Activated naive CD4-positive, alpha-beta T cell treated with anti-CD3 and anti-CD28 coated beads, Interleukin-2, amount 50 U/mL, for 72 hours (primary cell): ENCODE measurements around the gene COL1A1. TPM values are rescaled to one million over a fixed set of nuclear protein-coding genes. Genes with fewer than 3 reads are reported as not detected.

Source experiments
- ATAC-seq, 2 donors: fragments of 150-1000 bp; cut with Tn5 transposase; 2 replicates each; pipeline ENCODE4 v1.10.0; 2021; ENCODE audit warnings: mild to moderate bottlenecking in 2 of 2, moderate library complexity in 2 of 2
- DNase-seq, 2 donors: peaks; one replicate each; pipeline ENCODE4 v3.0.0; 2021 to 2022; ENCODE audit warnings: low spot score in 2 of 2
- H3K27ac Mint-ChIP-seq, 2 donors: one replicate each; pipeline ENCODE4 v1.8.0; 2022; ENCODE audit warnings: mild to moderate bottlenecking in 2 of 2, mixed read lengths in 2 of 2
- H3K36me3 Mint-ChIP-seq, 2 donors: one replicate each; pipeline ENCODE4 v1.8.0; 2022; ENCODE audit warnings: mixed read lengths in 2 of 2
- H3K9me3 Mint-ChIP-seq, 2 donors: one replicate each; pipeline ENCODE4 v1.8.0; 2022; ENCODE audit warnings: mixed read lengths in 2 of 2
- total RNA-seq, 2 donors: library from RNA; stranded (reverse); gene quantifications; one replicate each; pipeline ENCODE4 v1.2.3, GENCODE V29; 2022

Gene COL1A1
- total RNA-seq, 2 donors from 2014 or later = 0.48 to 3.0 TPM

DNA sequence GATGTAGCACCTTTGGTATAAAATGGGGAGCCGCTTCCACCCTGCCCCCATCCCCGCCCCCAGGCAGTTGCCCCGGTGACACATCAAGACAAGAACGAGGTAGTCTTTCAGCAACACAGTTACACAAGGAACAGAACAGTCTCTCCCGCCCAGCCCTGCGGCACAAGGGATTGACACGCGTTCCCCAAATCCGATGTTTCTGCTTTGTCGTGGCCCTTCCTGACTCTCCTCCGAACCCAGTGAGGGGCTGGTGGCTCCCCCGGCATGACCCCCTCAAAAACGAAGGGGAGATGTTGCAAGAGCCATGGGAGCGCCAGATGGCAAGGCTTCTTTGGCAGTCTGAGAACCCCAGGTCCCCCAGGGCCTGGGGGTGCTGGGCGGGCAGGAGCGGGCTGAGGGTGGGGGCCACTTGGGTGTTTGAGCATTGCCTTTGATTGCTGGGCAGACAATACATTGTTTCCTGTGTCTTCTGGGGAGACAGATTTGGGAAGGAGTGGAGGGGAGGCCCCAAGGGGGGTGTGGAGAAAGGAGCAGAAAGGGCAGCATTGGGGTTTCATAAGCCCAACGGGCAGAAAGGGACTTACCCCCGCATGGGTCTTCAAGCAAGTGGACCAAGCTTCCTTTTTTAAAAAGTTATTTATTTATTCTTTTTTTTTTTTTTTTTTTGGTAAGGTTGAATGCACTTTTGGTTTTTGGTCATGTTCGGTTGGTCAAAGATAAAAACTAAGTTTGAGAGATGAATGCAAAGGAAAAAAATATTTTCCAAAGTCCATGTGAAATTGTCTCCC lies 16.6 kb downstream of the COL1A1 start:
- Mint-ChIP-seq H3K36me3 (no peaks in the 10 kb centered on the region), H3K9me3 (no peaks in the 10 kb centered on the region), H3K27ac (no peak overlapping the region)
- DNase-seq (no peak), ATAC-seq (no peak)

DNA sequence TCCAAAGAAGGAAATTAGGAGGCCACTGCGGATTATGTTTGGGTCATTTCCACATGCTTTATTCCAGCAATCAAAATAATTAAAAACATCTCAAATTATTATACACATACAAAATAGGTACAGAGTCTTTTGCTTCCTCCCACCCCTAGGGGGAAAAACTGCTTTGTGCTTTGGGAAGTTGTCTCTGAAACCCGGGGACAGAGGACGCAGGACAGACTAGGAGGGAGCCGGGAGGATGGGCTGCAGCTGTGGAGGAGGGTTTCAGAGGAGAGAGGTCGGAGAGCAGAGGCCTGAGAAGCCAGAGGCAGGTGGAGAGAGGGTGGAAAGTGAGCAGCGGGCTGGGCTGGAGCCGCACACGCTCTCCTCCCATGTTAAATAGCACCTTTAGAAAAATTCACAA lies 17.4 kb downstream of the COL1A1 start:
- no peaks in the 10 kb centered on the region for H3K9me3 Mint-ChIP-seq
- no peaks in the 10 kb centered on the region for H3K36me3 Mint-ChIP-seq
- ATAC-seq (no peak), DNase-seq (no peak)
- H3K27ac Mint-ChIP-seq = no peak overlapping the region

DNA sequence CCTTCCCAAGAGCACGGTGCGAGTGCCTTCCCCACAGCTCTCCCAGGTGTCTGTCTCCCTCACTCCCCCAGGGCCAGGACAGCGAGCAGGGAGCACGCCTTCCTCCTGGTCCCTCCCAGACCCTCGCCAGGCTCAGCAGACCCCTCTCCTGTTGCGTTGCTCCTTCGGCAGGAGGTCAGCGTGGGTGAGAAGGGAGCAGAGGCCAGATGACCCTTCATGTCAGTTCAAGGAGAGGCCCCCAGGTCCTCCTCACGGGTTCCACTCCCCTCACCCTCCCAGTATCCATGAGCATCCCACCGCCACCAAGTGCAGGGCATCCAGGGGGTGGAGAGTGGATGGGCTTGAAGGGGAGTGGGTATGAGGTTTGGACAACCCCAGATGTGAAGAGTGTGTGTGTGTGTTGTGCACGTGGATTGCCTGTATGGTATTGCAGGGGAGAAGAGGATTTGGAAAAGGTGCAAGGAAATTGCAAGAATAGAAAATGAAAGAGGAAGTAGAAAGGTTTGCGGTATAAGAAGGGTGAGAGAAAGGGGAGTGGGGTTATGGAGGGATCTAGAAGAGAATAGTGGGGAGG lies 17.9 kb downstream of the COL1A1 start:
- Mint-ChIP-seq H3K36me3 (no peaks in the 10 kb centered on the region), H3K9me3 (no peaks in the 10 kb centered on the region), H3K27ac (no peak overlapping the region)
- ATAC-seq (peak in 1 of 2 donors; percentile 36), DNase-seq (no peak)

DNA sequence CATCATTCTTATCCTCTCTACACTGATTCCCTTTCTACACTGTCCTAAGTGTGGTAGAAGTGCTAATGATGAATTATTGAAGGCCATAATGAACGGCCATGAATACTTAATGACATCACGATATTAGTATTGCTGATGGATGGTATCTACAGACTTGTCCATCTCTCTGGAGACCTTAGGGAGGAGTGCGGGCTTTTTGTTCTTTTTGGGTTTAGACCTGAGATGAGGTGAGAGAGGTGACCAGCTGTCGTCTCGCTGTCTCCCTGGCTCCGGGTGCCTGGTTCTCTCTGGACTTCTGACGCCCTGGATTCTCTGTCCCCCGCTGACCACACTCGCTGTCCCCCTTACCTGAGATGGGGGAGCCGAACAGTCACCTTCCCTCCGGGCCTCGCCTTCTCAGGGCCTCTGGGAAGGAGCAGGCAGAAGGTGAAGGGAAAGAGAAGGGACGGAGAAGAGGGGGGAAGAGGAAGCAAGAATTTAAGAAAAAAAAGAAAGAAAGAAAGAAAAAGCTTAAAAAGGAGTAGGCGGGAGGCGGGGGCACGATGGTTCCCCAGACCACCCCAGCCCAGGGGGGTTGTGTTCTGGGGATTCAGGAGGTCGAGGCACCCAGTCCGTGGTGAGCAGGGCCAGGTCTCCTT lies 18.5 kb downstream of the COL1A1 start:
- Mint-ChIP-seq H3K9me3 (no peaks in the 10 kb centered on the region), H3K27ac (no peak overlapping the region), H3K36me3 (no peaks in the 10 kb centered on the region)
- DNase-seq = no peak
- no peak for ATAC-seq

DNA sequence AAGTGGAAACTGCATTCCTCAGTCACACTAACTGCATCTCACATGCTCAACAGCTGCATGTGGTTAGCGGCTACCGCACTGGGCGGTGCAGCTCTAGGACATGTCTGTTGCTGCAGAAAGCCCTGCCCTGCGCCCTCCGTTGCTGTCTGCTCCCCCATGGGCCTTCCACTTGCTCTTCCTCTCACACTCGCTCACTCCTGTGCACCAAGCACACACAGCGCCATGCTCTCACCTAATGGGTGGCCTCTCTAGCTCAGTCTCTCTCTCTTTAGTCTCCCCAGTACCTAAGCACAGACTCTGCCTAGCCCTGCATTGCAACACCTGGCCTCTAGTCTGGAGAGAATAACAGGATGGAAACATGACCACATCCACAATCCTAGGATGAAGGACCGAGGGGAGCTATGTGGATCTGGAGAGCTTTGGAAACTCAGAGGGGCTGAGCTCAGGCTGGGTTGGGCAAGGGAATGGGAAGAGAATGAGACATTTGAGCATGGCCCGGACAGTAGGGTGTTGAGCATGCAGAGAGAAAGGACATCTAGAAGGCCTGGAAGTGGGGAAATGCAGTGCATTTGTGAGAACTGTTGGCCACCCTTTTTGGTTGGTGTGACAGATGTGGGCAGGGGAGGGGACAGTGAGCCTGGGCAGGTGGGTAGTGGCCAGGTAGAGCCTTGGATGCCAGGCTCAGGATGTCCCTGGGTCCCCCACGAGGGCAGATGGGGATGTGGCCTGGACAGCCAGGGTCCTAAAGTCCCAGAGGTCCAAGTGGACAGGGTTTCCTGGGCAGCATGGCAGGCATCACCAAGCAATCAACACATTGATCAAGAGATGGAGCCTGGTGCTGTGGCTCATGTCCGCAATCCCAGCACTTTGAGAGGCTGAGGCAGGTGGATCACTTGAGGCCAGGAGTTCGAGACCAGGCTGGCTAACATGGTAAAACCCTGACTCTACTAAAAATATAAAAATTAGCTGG lies 19.6 kb downstream of the COL1A1 start:
- Mint-ChIP-seq H3K36me3 (no peaks in the 10 kb centered on the region), H3K27ac (no peak overlapping the region), H3K9me3 (no peaks in the 10 kb centered on the region)
- ATAC-seq (no peak), DNase-seq (no peak)

DNA sequence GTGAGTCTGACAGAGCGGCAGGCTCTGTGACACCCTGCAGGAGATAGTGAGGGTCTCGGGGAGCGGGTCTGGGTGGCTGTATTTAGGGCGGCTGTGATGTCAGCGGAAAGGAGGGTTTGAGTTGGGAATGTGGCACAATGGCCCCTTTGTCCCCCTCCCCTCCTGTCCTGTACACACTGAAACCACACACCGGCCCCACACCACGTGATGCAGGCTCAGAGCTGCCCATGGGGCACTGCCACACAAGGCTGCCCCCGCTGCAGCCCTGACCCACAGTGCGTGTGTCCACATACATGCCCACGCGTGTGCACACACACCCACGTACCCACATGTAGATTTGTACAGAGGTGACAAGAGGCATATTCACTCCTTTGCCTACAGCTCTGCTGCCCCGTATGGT lies 20.3 kb downstream of the COL1A1 start:
- H3K36me3 Mint-ChIP-seq = no peaks in the 10 kb centered on the region
- no peaks in the 10 kb centered on the region for H3K9me3 Mint-ChIP-seq
- H3K27ac Mint-ChIP-seq = no peak overlapping the region
- no peak for DNase-seq
- ATAC-seq = no peak

DNA sequence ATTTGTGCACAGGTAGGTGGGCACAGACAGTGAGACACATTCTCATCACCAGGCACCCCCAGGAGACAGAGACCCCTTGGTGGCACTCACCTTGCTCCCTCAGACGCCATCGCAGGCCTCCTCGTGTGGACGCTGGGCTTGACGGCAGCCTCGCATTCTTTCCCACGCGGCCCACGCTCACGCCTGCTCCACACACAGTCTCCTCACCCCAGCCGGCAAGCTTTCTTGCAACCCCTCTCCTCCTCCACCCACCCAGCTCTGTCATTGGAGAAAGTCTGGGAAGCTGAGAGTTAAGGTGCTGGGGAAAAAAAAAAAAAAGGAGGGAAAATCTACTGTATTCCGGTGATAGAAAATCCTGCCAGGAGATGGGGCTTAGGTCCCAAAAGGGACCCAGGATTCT lies 20.8 kb downstream of the COL1A1 start:
- ATAC-seq = no peak
- Mint-ChIP-seq H3K36me3 (no peaks in the 10 kb centered on the region), H3K9me3 (no peaks in the 10 kb centered on the region), H3K27ac (no peak overlapping the region)
- no peak for DNase-seq

DNA sequence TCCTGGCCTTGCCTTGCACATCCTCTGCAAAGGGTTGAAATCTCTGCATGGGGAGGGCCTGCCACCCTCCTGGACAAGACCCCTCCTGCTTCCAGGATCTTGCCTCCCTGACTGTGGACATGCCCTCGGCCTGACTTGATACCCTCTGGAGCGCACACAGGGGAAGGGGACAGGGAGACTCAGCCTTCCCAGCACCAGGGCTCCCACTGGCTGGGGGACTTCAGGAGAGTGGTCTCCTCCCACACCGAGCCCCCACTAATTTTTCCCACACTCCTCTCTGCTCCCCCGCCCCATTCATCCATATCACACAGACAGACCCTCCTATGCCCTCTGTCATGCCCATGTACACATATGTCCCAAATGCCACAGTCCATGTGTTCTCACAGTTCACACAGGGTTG lies 21.3 kb downstream of the COL1A1 start:
- ATAC-seq (no peak), DNase-seq (no peak)
- Mint-ChIP-seq H3K27ac (no peak overlapping the region), H3K36me3 (no peaks in the 10 kb centered on the region), H3K9me3 (no peaks in the 10 kb centered on the region)

DNA sequence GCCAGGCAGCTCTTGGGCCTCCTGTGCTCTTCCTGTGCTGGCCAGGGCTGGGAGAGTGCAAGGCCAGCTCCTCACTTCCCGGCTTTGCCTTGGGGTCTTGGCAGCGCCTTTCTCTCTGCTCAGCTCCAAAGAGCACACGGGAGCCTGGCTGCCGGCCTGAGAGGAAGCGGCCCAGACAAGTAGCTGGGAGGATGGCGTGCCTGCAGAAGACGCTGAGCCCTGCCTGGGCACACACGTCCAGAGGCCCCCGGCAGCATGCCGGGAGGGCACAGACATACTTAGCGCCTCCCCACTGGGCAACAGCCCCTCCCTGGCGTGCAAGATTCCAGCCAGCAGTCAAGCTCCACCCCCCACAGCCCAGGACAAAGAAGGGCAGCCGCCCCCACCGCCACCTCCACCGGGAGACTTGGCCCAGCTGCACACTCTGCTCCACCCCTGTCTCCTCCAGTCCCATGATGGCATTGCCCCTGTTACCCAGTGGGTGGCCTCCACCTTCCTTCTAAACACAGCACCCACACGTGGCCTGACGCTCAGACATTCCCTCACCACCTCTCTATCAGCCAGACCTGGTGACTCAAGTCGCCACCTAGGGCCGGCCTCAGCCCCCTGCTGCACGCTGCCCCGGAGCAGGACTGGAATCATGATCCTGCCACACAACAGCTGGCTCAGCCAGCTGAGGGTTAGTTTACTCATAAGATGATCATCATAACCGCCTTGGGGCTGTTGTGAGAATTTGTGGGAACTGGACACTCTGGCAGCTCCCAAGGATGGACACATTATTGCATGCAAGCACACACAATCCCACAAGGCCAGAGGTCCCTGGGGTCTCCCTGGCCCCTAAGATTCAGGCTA lies 23.2 kb downstream of the COL1A1 start:
- Mint-ChIP-seq H3K36me3 (no peaks in the 10 kb centered on the region), H3K9me3 (no peaks in the 10 kb centered on the region), H3K27ac (peak overlapping the region in 1 of 2 donors; percentile 57)
- ATAC-seq = peak; percentile 87 to 95
- peak in 1 of 2 donors; percentile 49 for DNase-seq

DNA sequence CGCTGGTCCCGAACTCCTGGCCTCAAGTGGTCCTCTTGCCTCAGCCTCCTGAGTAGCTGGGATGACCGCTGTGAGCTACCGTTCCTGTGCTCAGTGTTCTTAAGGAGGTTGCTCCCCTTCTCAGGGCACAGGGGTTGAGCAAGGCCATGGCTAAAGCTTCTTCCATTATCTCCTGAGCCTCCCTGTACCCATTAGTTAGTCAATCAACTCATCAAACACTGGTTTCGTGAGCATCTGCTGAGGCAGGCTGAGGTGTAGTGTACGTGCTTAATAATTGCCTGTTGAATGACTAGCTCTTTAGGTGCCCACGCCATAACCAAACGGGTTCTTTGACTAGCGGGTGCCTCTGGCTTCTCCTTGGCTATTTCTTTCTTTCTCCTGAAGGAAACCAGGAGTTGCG lies 24.0 kb downstream of the COL1A1 start:
- no peak for ATAC-seq
- no peak for DNase-seq
- Mint-ChIP-seq H3K36me3 (no peaks in the 10 kb centered on the region), H3K9me3 (no peaks in the 10 kb centered on the region), H3K27ac (peak overlapping the region in 1 of 2 donors; percentile 57)

DNA sequence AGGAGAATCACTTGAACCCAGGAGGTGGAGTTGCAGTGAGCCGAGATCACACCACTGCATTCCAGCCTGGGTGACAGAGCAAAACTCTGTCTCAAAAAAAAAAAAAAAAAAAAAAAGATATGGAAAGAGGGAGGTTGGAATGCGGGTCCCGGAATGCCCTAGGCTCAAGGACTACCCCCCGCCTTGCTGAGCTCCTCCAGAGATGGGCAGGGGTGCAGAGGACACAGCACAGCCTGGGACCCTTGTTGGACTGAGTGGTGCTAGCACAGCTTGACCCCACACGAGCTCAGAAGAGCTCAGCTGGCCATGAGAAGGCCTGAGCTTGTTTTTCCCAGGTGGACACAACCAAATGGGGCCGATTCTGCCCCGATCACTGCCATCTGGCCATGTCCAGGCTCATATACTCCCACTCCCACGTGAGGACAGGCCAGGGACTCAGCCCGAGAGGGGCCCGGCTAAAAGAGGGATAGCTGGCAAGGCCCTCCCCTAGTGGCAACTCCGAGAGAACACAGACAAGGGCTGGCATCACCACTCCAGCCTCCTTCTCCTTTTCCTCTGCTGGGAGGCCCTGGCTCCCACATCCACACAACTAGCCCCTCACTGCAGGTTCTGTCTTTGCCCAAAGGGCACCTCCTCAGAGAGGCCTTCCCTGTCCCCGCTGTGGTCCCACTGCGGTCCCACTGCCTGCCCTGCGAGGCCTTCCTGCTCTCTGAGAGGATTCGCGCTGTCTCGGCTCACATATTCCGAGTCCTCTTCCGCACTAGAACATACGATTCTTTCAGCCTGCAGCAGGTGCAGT lies 24.7 kb downstream of the COL1A1 start:
- H3K9me3 Mint-ChIP-seq = no peaks in the 10 kb centered on the region
- no peak for DNase-seq

DNA sequence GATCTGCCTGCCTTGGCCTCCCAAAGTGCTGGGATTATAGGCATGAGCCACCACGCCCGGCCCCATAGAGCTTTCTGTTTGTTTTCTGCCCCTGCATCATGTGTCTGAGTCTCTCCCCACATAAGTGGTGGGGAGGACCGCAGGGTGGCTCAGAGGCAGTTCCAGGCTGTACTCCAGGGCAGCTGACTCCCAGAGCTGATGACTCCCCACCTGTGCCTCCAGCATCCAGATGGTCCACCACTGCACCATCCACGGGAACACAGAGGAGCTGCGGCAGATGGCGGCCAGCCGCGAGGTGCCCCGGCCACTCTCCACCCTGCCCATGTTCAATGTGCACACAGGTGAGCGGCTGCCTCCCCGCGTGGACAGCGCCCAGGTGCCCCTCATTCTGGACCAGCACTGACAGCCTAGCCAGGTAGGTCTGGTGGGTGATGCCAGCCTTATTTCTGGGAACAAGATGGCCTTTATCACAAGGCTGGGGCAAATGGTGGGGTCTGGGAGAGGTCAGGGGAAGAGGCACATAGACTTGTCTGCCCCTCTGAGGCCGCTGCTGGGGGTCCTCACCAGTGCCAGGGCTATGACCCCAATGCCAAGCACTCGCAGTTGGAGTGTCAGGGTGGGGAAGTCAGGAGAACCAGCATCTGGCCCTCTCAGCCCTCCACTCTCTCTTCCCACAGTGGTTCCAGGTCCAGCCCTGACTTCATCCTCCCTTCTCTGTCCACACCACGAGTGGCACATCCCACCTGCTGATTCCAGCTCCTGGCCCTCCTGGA lies 26.2 kb downstream of the COL1A1 start:
- H3K36me3 Mint-ChIP-seq = no peaks in the 10 kb centered on the region
- no peak overlapping the region for H3K27ac Mint-ChIP-seq
- no peaks in the 10 kb centered on the region for H3K9me3 Mint-ChIP-seq
- DNase-seq (no peak), ATAC-seq (no peak)

More for the DNA sequence above, 24.7 kb downstream of the COL1A1 start:
- Mint-ChIP-seq H3K27ac (no peak overlapping the region), H3K36me3 (no peaks in the 10 kb centered on the region)
- no peak for ATAC-seq

DNA sequence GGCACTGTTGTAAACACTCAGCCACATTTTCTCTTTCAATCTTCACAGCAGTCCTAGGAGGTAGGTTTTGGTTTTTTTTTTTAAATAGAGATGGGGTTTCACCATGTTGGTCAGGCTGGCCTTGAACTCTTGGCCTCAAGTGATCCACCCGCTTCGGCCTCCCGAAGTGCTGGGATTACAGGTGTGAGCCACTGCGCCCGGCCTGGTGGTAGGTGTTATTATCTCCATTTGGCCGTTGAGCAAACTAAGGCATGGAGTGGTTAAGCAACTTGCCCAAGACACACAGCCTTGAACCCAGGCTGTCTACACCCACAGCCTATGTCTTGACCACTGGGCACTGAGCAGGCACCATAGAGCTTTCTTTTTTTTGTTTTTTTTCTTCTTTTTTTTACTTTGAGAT lies 27.0 kb downstream of the COL1A1 start:
- Mint-ChIP-seq H3K27ac (no peak overlapping the region), H3K9me3 (no peaks in the 10 kb centered on the region), H3K36me3 (no peaks in the 10 kb centered on the region)
- ATAC-seq (no peak), DNase-seq (no peak)

DNA sequence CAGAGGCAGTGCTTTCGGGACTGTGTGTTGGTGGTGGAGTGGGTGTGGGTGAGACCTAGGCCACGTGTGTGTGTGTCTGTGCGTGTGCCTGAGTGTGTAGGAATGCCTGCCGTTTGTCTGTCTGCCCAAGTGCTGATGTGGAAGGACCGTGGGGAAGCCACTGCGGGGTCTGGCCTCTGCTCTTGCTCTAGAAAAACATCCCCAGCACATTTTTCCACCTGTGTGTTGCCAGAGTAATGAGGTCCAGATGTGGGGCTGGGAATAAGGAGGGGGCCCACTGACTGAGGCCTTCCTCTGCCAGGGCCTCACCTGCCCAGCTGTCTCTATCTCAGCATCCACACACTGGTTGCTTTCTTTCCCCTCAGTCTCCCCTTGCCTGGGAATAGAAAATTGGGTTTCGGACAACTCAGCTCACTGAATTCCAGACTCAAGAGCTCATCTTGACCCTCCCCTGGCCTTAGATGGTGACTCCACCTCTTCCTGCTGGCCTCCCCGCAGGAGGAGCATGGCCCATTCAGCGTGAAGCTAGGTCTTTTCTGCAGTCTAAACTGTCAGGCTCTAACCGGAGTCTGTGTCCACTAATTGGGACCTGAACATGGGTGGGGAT lies 28.0 kb downstream of the COL1A1 start:
- no peak for DNase-seq
- no peak for ATAC-seq
- Mint-ChIP-seq H3K9me3 (no peaks in the 10 kb centered on the region), H3K27ac (no peak overlapping the region), H3K36me3 (no peaks in the 10 kb centered on the region)
